ENCODE data around the gene MPV17. TPM values are rescaled to one million over a fixed set of nuclear protein-coding genes. Genes with fewer than 3 reads are reported as not detected.
A peak's percentile ranks its signal among the peaks of the same experiment; 100 is the strongest.
"Not testable (repeated sequence)": the region's sequence is repeated elsewhere in the genome, so short reads cannot be mapped to it uniquely, and the experiment has no call there.

MPV17 gene
- total RNA-seq, 2 donors from 2014 or later = 56.7 to 64.3 TPM

- no peak overlapping the region for H3K27ac ChIP-seq
- intact Hi-C loops (cut with DNase I) = loop anchor here (10.0 kb wide), 1 partner anchor 315 kb away; no protein-coding TSS in a partner anchor
Measured at GRCh38 chr2:27270131-27270530, 52.8 kb downstream of the MPV17 start.

GRCh38 chr2:27268296-27268695 lies 54.6 kb downstream of the MPV17 start:
- H3K4me1 ChIP-seq = peaks cover 19% of the 10 kb centered on the region
- intact Hi-C loops (cut with DNase I); H3K27ac ChIP-seq; ATAC-seq; H3K9me3 ChIP-seq; H3K36me3 ChIP-seq (replicated peaks in 1 of 2; ENCODE audit: insufficient read depth in 1 of 2, low read depth in 2 of 2); DNase-seq; H3K4me3 ChIP-seq: not testable (repeated sequence)
- WGBS, 2 donors = 79 to 82% methylated on average over 13 of the region's 13 CpGs
- H3K27me3 ChIP-seq = peaks cover 0 to 23% of the 10 kb centered on the region in 2 donors

More at GRCh38 chr2:27270131-27270530, 52.8 kb downstream of the MPV17 start:
- DNase-seq (no peak), ATAC-seq (no peak)
- Histone ChIP-seq H3K4me3 (no peak overlapping the region), H3K4me1 (peaks cover under 1% of the 10 kb centered on the region), H3K36me3 (replicated peaks in 1 of 2; ENCODE audit: insufficient read depth in 1 of 2, low read depth in 2 of 2) (no peaks in the 10 kb centered on the region), H3K27me3 (peaks cover 0 to 6% of the 10 kb centered on the region in 2 donors), H3K9me3 (no peaks in the 10 kb centered on the region)
- WGBS, 2 donors = 76 to 82% methylated on average over 3 of the region's 3 CpGs
- TF ChIP-seq CTCF (IDR thresholded peaks at IDR 0.05) (no peak), POLR2A (IDR thresholded peaks at IDR 0.05) (no peak)

GRCh38 chr2:27265536-27265870 lies 57.4 kb downstream of the MPV17 start:
- H3K36me3 ChIP-seq (replicated peaks in 1 of 2; ENCODE audit: insufficient read depth in 1 of 2, low read depth in 2 of 2) = no peaks in the 10 kb centered on the region
- intact Hi-C loops (cut with DNase I) = no loop called here
- TF ChIP-seq CTCF (IDR thresholded peaks at IDR 0.05) = no peak
- TF ChIP-seq POLR2A (IDR thresholded peaks at IDR 0.05) = no peak

GRCh38 chr2:27264753-27265535 lies 58.0 kb downstream of the MPV17 start:
- Histone ChIP-seq H3K4me1 (peaks cover 37% of the 10 kb centered on the region), H3K36me3 (replicated peaks in 1 of 2; ENCODE audit: insufficient read depth in 1 of 2, low read depth in 2 of 2) (no peaks in the 10 kb centered on the region), H3K27ac (no peak overlapping the region), H3K4me3 (no peak overlapping the region), H3K27me3 (peaks cover 0 to 44% of the 10 kb centered on the region in 2 donors), H3K9me3 (no peaks in the 10 kb centered on the region)
- no peak for TF ChIP-seq POLR2A (IDR thresholded peaks at IDR 0.05)
- TF ChIP-seq CTCF (IDR thresholded peaks at IDR 0.05) = peak; percentile 16 to 63 (median 44)
- DNase-seq (peak; percentile 54 to 77 (median 62)), ATAC-seq (peak; percentile 59)
- WGBS, 2 donors = 3 to 15% methylated on average over 18 to 56 of the region's 56 CpGs
- intact Hi-C loops (cut with DNase I) = no loop called here

More at GRCh38 chr2:27265536-27265870, 57.4 kb downstream of the MPV17 start:
- DNase-seq (no peak), ATAC-seq (no peak)
- Histone ChIP-seq H3K27me3 (peaks cover 0 to 44% of the 10 kb centered on the region in 2 donors), H3K4me1 (peaks cover 37% of the 10 kb centered on the region), H3K4me3 (no peak overlapping the region), H3K9me3 (no peaks in the 10 kb centered on the region), H3K27ac (no peak overlapping the region)

- 0% methylated on average over 20 to 29 of the region's 38 CpGs for WGBS, 2 donors
- TF ChIP-seq POLR2A (IDR thresholded peaks at IDR 0.05) (no peak), CTCF (IDR thresholded peaks at IDR 0.05) (no peak)
- H3K27ac ChIP-seq = no peak overlapping the region
- intact Hi-C loops (cut with DNase I) = no loop called here
- no peak overlapping the region for H3K4me3 ChIP-seq
- ATAC-seq = no peak
- no peak for DNase-seq
- no peaks in the 10 kb centered on the region for H3K36me3 ChIP-seq (replicated peaks in 1 of 2; ENCODE audit: insufficient read depth in 1 of 2, low read depth in 2 of 2)
- peaks cover 37% of the 10 kb centered on the region for H3K4me1 ChIP-seq
- no peaks in the 10 kb centered on the region for H3K9me3 ChIP-seq
- peaks cover 0 to 44% of the 10 kb centered on the region in 2 donors for H3K27me3 ChIP-seq
Measured at GRCh38 chr2:27264253-27264752, 58.6 kb downstream of the MPV17 start.

Data from body of pancreas (tissue), 4 donors.